GM18519 (cell line): ENCODE measurements around the gene PSMG4.

Experiments
- ATAC-seq: cut with Tn5 transposase; IDR thresholded peaks from one replicate; pipeline ENCODE4 v1.9.1; 2021; ENCODE audit warnings: mild to moderate bottlenecking, moderate library complexity; ENCODE audit not compliant: unreplicated experiment, low FRiP score

Gene PSMG4

GRCh38 chr6:3250231-3250675, 8.5 kb upstream of the PSMG4 start:
- no peak for ATAC-seq

GRCh38 chr6:3251462-3252314, 7.1 kb upstream of the PSMG4 start:
- ATAC-seq = no peak

- ATAC-seq = no peak
Observed at GRCh38 chr6:3252369-3252768, 6.4 kb upstream of the PSMG4 start.

- no peak for ATAC-seq
Observed at GRCh38 chr6:3252861-3253596, 5.7 kb upstream of the PSMG4 start.

- ATAC-seq = no peak
Observed at GRCh38 chr6:3253597-3253961, 5.2 kb upstream of the PSMG4 start.

- no peak for ATAC-seq
Observed at GRCh38 chr6:3258201-3258600, 546 bp upstream of the PSMG4 start.

GRCh38 chr6:3259491-3259958, 778 bp downstream of the PSMG4 start:
- peak; percentile 27 for ATAC-seq

GRCh38 chr6:3260296-3260695, 1.5 kb downstream of the PSMG4 start:
- ATAC-seq = no peak

- no peak for ATAC-seq
Observed at GRCh38 chr6:3260772-3261517, 2.2 kb downstream of the PSMG4 start.

- ATAC-seq = no peak
Observed at GRCh38 chr6:3261518-3261820, 2.7 kb downstream of the PSMG4 start.

- no peak for ATAC-seq
Observed at GRCh38 chr6:3261921-3262320, 3.2 kb downstream of the PSMG4 start.

- no peak for ATAC-seq
Observed at GRCh38 chr6:3263096-3263495, 4.3 kb downstream of the PSMG4 start.

- no peak for ATAC-seq
Observed at GRCh38 chr6:3264356-3264755, 5.6 kb downstream of the PSMG4 start.

GRCh38 chr6:3265671-3266070, 6.9 kb downstream of the PSMG4 start:
- ATAC-seq = no peak

- ATAC-seq = no peak
Observed at GRCh38 chr6:3266170-3266569, 7.4 kb downstream of the PSMG4 start.

GRCh38 chr6:3267162-3267561, 8.4 kb downstream of the PSMG4 start:
- ATAC-seq = no peak

GRCh38 chr6:3268680-3269079, 9.9 kb downstream of the PSMG4 start:
- ATAC-seq = no peak

- ATAC-seq = no peak
Observed at GRCh38 chr6:3269281-3269975, 10.7 kb downstream of the PSMG4 start.

GRCh38 chr6:3270258-3270657, 11.5 kb downstream of the PSMG4 start:
- no peak for ATAC-seq

- ATAC-seq = no peak
Observed at GRCh38 chr6:3271756-3272155, 13.0 kb downstream of the PSMG4 start.
